ENCODE measurements around the gene TRAPPC2.
"Not testable (repeated sequence)": the region's sequence is repeated elsewhere in the genome, so short reads cannot be mapped to it uniquely, and the experiment has no call there.

GRCh38 chrX:13730523-13730922, 3.9 kb downstream of the TRAPPC2 start:
- TF ChIP-seq EZH2 (IDR thresholded peaks at IDR 0.05; ENCODE audit: low read depth); CTCF (conservative IDR thresholded peaks at IDR 0.05): not testable (repeated sequence)

All from PC-9 (cell line).